ENCODE data around the gene DIP2B. TPM values are rescaled to one million over a fixed set of nuclear protein-coding genes. Genes with fewer than 3 reads are reported as not detected.

DIP2B gene
- total and polyA plus RNA-seq, 2 of the 13 experiments (the other 11 are each of a cell fraction or from before 2014, with no cell fraction given), result 32.1 to 35.8 TPM

GRCh38 chr12:50612882-50613281 lies 108.1 kb downstream of the DIP2B start (continued):
- TF ChIP-seq E2F2 (CRISPR knock-in tag; IDR thresholded peaks at IDR 0.05; ENCODE audit: borderline replicate concordance) (no peak), ATAD3A (CRISPR knock-in tag; IDR thresholded peaks at IDR 0.05) (no peak), ZNF720 (CRISPR knock-in tag; IDR thresholded peaks at IDR 0.05) (no peak), KLF9 (CRISPR knock-in tag; IDR thresholded peaks at IDR 0.05; ENCODE audit: low read depth) (no peak), ZNF761 (CRISPR knock-in tag; conservative IDR thresholded peaks at IDR 0.05) (no peak)

DNA sequence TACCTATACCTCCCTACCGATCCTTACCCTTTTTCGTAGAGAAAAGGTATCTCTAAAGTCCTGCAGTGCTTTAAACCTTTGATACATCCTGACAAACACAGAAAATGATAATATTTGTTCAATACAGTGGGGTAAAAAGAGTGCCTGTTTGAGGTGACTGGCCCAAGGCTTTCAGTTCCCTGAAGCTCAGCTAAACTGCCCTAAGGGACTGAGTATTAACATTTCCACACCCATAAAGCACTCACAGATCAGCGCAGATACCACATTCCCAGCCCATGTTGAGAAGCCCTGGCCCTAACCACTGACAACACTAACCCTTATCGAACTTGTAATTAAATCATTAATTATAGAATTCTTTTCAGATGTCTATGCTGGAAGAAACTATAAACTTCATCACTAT lies 108.7 kb downstream of the DIP2B start:
- Histone ChIP-seq H3K4me1 (ENCODE audit: insufficient read depth, low read length) (peaks cover 40% of the 10 kb centered on the region), H2AFZ (ENCODE audit: low read length) (no peak overlapping the region), H3K27ac (ENCODE audit: extremely low read length, insufficient read depth, low read length) (no peak overlapping the region), H3K79me2 (ENCODE audit: insufficient read depth, low read length) (peaks cover 81% of the 10 kb centered on the region), H3K4me3 (replicated peaks in 1 of 3; ENCODE audit: insufficient read depth in 1 of 3, low read depth in 2 of 3, low read length in 3 of 3) (no peak overlapping the region), H3K4me2 (ENCODE audit: low read depth, low read length) (no peak overlapping the region), H3K36me3 (replicated peaks in 1 of 2; ENCODE audit: control insufficient read depth in 1 of 2, insufficient read depth in 2 of 2, low read length in 2 of 2) (peaks cover 3 to 4% of the 10 kb centered on the region in 2 experiments; a peak in 2 of 5 replicates), H4K20me1 (ENCODE audit: insufficient read depth, low read length) (no peaks in the 10 kb centered on the region; the same call in none of the 2 replicates), H3K9ac (ENCODE audit: insufficient read depth, low read depth, low read length) (no peak overlapping the region), H3K9me3 (ENCODE audit: low read length) (no peaks in the 10 kb centered on the region), H3K27me3 (ENCODE audit: control insufficient read depth in 1 of 2, insufficient read depth in 2 of 2, low read length in 2 of 2) (no peaks in the 10 kb centered on the region)
- DNase-seq (ENCODE audit: low spot score), result no peak
- 84% methylated on average over 4 of the region's 4 CpGs for WGBS (ENCODE audit: low lambda C conversion rate)
- no peak for FAIRE-seq
- intact Hi-C loops (cut with micrococcal nuclease; ENCODE audit: unreplicated experiment) (loop anchor here (10.0 kb wide), 1 partner anchor 49 kb away; no protein-coding TSS in a partner anchor), in situ Hi-C loops (cut with HindIII; ENCODE audit: extremely low pct_ligation_motif_present, low pct_unique_long_range_greater_than_20kb) (no loop called here)
- ChIA-PET POLR2A (no interaction called here), CTCF (ENCODE audit: low intra/inter-chr PET ratio, low total read pairs) (no interaction called here)
- BruUV-seq (replicated peaks), result no TSS peak
- no peak for TF ChIP-seq ZNF10 (CRISPR knock-in tag; IDR thresholded peaks at IDR 0.05; ENCODE audit: borderline replicate concordance, low read depth)
- no peak for TF ChIP-seq THYN1 (CRISPR knock-in tag; IDR thresholded peaks at IDR 0.05; ENCODE audit: borderline replicate concordance, low read depth)
- TF ChIP-seq ZNF616 (CRISPR knock-in tag; IDR thresholded peaks at IDR 0.05; ENCODE audit: low read depth), result no peak
- no peak for TF ChIP-seq ZSCAN12 (CRISPR knock-in tag; IDR thresholded peaks at IDR 0.05)
- ATAC-seq, result peak; percentile 63; the same call in 2 of the 3 replicates
